ENCODE measurements around the gene ZFR. TPM values are rescaled to one million over a fixed set of nuclear protein-coding genes. Genes with fewer than 3 reads are reported as not detected.

ZFR gene
- total and polyA plus RNA-seq, 9 of the 15 experiments (the other 6 are each of a cell fraction or from before 2014, with no cell fraction given) = 35.5 to 108 (median 71.1) TPM

DNA sequence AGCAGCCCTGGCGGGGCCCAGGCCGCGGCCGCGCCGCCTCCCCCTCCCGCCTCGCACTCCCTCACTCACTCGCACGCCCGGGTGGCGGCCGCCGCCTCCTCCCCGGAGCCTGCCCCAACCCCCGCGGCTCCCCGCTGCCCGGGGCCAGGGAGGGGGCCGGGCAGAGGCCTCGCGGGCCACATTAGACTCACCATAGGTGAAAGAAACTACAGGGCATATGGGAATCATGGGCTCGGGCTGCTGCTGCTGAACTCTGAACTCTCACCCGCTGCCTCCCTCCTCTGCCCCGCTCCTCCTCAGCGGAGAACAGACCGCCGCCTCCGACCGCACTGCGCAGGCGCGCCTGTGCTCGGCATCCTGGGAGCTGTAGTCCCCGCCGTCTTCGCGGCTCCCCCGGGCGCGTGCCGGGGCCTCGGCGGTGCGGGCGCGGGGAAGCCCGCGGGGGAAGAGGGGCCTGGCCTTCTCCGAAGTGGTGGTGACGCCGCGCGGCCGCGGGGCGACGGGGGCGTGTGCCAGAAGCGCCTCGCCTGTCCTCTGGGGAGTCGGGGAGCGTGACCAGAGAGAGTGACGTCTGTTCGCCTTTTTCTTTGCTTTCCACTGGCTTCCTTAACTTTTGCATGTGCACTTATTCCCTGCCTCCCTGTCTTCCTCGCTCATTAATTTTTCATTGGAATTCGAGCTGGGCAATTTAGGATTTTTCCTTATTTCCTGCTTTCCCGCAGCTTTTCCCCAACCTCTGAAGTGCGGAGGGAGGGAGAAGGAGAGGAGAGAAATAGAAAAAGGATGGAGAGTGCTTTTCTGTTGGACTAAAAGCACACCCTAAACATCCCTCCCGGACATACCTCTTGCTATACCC, at the start of gene ZFR (continued):
- TF ChIP-seq, protein P1, sequence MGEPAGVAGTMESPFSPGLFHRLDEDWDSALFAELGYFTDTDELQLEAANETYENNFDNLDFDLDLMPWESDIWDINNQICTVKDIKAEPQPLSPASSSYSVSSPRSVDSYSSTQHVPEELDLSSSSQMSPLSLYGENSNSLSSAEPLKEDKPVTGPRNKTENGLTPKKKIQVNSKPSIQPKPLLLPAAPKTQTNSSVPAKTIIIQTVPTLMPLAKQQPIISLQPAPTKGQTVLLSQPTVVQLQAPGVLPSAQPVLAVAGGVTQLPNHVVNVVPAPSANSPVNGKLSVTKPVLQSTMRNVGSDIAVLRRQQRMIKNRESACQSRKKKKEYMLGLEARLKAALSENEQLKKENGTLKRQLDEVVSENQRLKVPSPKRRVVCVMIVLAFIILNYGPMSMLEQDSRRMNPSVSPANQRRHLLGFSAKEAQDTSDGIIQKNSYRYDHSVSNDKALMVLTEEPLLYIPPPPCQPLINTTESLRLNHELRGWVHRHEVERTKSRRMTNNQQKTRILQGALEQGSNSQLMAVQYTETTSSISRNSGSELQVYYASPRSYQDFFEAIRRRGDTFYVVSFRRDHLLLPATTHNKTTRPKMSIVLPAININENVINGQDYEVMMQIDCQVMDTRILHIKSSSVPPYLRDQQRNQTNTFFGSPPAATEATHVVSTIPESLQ (CRISPR knock-in tag; IDR thresholded peaks at IDR 0.05) = 0 out of 2 replicates have a peak, but pooled peaks have one; percentile 42
- TF ChIP-seq POLR2A (conservative IDR thresholded peaks at IDR 0.05) (peak; percentile 87), ZNF41 (CRISPR knock-in tag; conservative IDR thresholded peaks at IDR 0.05) (no peak), NR1H2 (CRISPR knock-in tag; IDR thresholded peaks at IDR 0.05) (no peak), KAT8 (IDR thresholded peaks at IDR 0.05; ENCODE audit: low read depth) (no peak), CBX5 (IDR thresholded peaks at IDR 0.05; ENCODE audit: borderline replicate concordance, low read depth) (no peak; the same call in 1 of the 2 replicates), ILF3 (IDR thresholded peaks at IDR 0.05; ENCODE audit: borderline replicate concordance) (0 out of 2 replicates have a peak, but pooled peaks have one; percentile 44), NONO (IDR thresholded peaks at IDR 0.05; ENCODE audit: low read depth in 2 of 2, low read length in 1 of 2) (peak; percentile 14 to 33; a peak in 1 of 4 replicates), SUPT5H (IDR thresholded peaks at IDR 0.05) (peak; percentile 86), NRF1 (conservative IDR thresholded peaks at IDR 0.05 in 1 of 2, IDR thresholded peaks at IDR 0.05 in 1 of 2) (peak; percentile 96 to 97), ZBTB7A (IDR thresholded peaks at IDR 0.05; ENCODE audit: borderline replicate concordance, control insufficient read depth, low read depth, low read length) (peak; percentile 67; the same call in 1 of the 2 replicates), ZNF57 (CRISPR knock-in tag; IDR thresholded peaks at IDR 0.05) (no peak), PHF8 (IDR thresholded peaks at IDR 0.05; ENCODE audit: borderline replicate concordance, low read length) (peak; percentile 62; the same call in 1 of the 2 replicates), ZNF282 (CRISPR knock-in tag; IDR thresholded peaks at IDR 0.05) (peak; percentile 94; the same call in 1 of the 2 replicates), KLF10 (CRISPR knock-in tag; IDR thresholded peaks at IDR 0.05) (no peak), JUN (IDR thresholded peaks at IDR 0.05; ENCODE audit: borderline replicate concordance, low read depth, low read length) (peak; percentile 91; the same call in 1 of the 2 replicates), JUN (CRISPR knock-in tag; IDR thresholded peaks at IDR 0.05; ENCODE audit: borderline replicate concordance) (no peak), CREM (IDR thresholded peaks at IDR 0.05; ENCODE audit: low read depth) (no peak; the same call in 1 of the 2 replicates), MTA2 (IDR thresholded peaks at IDR 0.05; ENCODE audit: low read depth) (0 out of 2 replicates have a peak, but pooled peaks have one; percentile 13), HNRNPLL (IDR thresholded peaks at IDR 0.05; ENCODE audit: low read depth, low read length, poor library complexity, severe bottlenecking) (no peak), POLR2AphosphoS5 (IDR thresholded peaks at IDR 0.05; ENCODE audit: control insufficient read depth, insufficient read depth, low read depth, low read length) (peak; percentile 74)
- TF ChIP-seq, protein P2, sequence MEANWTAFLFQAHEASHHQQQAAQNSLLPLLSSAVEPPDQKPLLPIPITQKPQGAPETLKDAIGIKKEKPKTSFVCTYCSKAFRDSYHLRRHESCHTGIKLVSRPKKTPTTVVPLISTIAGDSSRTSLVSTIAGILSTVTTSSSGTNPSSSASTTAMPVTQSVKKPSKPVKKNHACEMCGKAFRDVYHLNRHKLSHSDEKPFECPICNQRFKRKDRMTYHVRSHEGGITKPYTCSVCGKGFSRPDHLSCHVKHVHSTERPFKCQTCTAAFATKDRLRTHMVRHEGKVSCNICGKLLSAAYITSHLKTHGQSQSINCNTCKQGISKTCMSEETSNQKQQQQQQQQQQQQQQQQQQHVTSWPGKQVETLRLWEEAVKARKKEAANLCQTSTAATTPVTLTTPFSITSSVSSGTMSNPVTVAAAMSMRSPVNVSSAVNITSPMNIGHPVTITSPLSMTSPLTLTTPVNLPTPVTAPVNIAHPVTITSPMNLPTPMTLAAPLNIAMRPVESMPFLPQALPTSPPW (CRISPR knock-in tag; IDR thresholded peaks at IDR 0.05) = peak; percentile 61; the same call in 1 of the 2 replicates
